H1 (cell line): ENCODE data around the gene SFTPB. TPM values are rescaled to one million over a fixed set of nuclear protein-coding genes. Genes with fewer than 3 reads are reported as not detected.

Source experiments
- CTCF ChIA-PET: fragments of 300-600 bp; sonication (Branson Sonifier 250); formaldehyde crosslinking; loops from one replicate; lab custom pipeline; 2021; ENCODE audit not compliant: partially characterized antibody; lab: Charles Lee
- POLR2A ChIA-PET: fragments of 300-600 bp; sonication (Branson Sonifier 250); formaldehyde crosslinking; loops from one replicate; lab custom pipeline; 2021; ENCODE audit warnings: inconsistent platforms; ENCODE audit not compliant: partially characterized antibody; lab: Charles Lee
- DNase-seq, 2 experiments: peaks; one replicate each; pipeline versions ENCODE4 v3.0.0 to v3.0.0-alpha.2; 2010 to 2022; ENCODE audit warnings: low spot score in 2 of 2, low read depth in 1 of 2, mixed read lengths in 1 of 2
- FAIRE-seq: peaks from 2 replicates; lab custom pipeline; 2011; peaks lifted over from hg19 to GRCh38; lab: Jason Lieb, UNC
- H2AFZ ChIP-seq: 2 replicates; pipeline ENCODE4 v1.8.1; 2012; ENCODE audit warnings: low read length, inconsistent platforms
- H2AK5ac ChIP-seq: 2 replicates; pipeline ENCODE4 v1.6.1; 2013; ENCODE audit warnings: low read depth, low read length
- H2BK120ac ChIP-seq: replicated peaks from 2 replicates; pipeline ENCODE3; 2013; ENCODE audit warnings: low read depth, low read length, inconsistent platforms
- H2BK12ac ChIP-seq: 2 replicates; pipeline ENCODE4 v1.6.1; 2013; ENCODE audit warnings: low read depth, low read length
- H2BK15ac ChIP-seq: 2 replicates; pipeline ENCODE4 v1.6.1; 2013; ENCODE audit warnings: low read length
- H2BK20ac ChIP-seq: 2 replicates; pipeline ENCODE4 v1.6.1; 2013; ENCODE audit warnings: low read length
- H2BK5ac ChIP-seq: 2 replicates; pipeline ENCODE4 v1.6.1; 2013; ENCODE audit warnings: low read depth, low read length
- H3K14ac ChIP-seq: 2 replicates; pipeline ENCODE4 v1.6.1; 2013; ENCODE audit warnings: inconsistent platforms; ENCODE audit not compliant: insufficient read length
- H3K18ac ChIP-seq: 2 replicates; pipeline ENCODE4 v1.6.1; 2013; ENCODE audit warnings: low read length; ENCODE audit errors: extremely low read depth
- H3K23ac ChIP-seq: 2 replicates; pipeline ENCODE4 v1.6.1; 2013; ENCODE audit warnings: inconsistent platforms; ENCODE audit not compliant: insufficient read length
- H3K23me2 ChIP-seq: 2 replicates; pipeline ENCODE4 v1.6.1; 2013; ENCODE audit warnings: low read depth, low read length
- H3K27ac ChIP-seq: 2 replicates; pipeline ENCODE4 v1.6.1; 2011; ENCODE audit warnings: low read depth, low read length, inconsistent platforms
- H3K27me3 ChIP-seq, 4 experiments: replicated peaks in 1 of 4; 1 replicate in 1 of 4; 2 replicates in 3 of 4; pipeline versions ENCODE4 v1.6.1 to v1.8.1; 2011 to 2013; ENCODE audit warnings: low read length in 3 of 4, mild to moderate bottlenecking in 3 of 4, inconsistent platforms in 2 of 4, mixed read lengths in 2 of 4, moderate library complexity in 1 of 4; ENCODE audit not compliant: control insufficient read depth in 3 of 4, insufficient read depth in 3 of 4; ENCODE audit errors: extremely low read depth in 1 of 4
- H3K36me3 ChIP-seq, 4 experiments: 2 replicates each; pipeline versions ENCODE4 v1.6.1 to v1.8.1; 2011 to 2013; ENCODE audit warnings: mild to moderate bottlenecking in 4 of 4, low read length in 3 of 4, moderate library complexity in 2 of 4, control low read depth in 1 of 4, inconsistent platforms in 1 of 4; ENCODE audit not compliant: insufficient read depth in 4 of 4, control insufficient read depth in 2 of 4
- H3K4ac ChIP-seq: replicated peaks from 2 replicates; pipeline ENCODE3; 2013; ENCODE audit warnings: low read length, low read depth, mixed read lengths, inconsistent platforms; ENCODE audit not compliant: insufficient read length
- H3K4me1 ChIP-seq, 4 experiments: replicated peaks in 1 of 4; 1 replicate in 1 of 4; 2 replicates in 3 of 4; pipeline versions ENCODE4 v1.6.1 to v1.8.1; 2011 to 2013; ENCODE audit warnings: low read length in 3 of 4, inconsistent platforms in 2 of 4, mixed read lengths in 1 of 4; ENCODE audit not compliant: insufficient read depth in 4 of 4, control insufficient read depth in 3 of 4
- H3K4me2 ChIP-seq, 2 experiments: 2 replicates each; pipeline versions ENCODE4 v1.6.1 to v1.8.1; 2011 to 2013; ENCODE audit warnings: low read depth in 2 of 2, low read length in 2 of 2, control low read depth in 1 of 2, inconsistent platforms in 1 of 2, mild to moderate bottlenecking in 1 of 2; ENCODE audit not compliant: insufficient read depth in 1 of 2
- H3K4me3 ChIP-seq, 4 experiments: fragments of 200-600, 300-600 bp in 1 of 4; sonication (generic), shearing (Covaris generic), sonication (Bioruptor Twin) in 1 of 4; 2 replicates each; pipeline versions ENCODE4 v1.5.1 to v1.8.1; 2011 to 2016; ENCODE audit warnings: low read length in 4 of 4, low read depth in 3 of 4, control low read depth in 2 of 4, inconsistent platforms in 2 of 4, mild to moderate bottlenecking in 2 of 4, mixed read lengths in 1 of 4, moderate library complexity in 1 of 4; ENCODE audit not compliant: insufficient read depth in 2 of 4; ENCODE audit errors: extremely low read depth in 1 of 4
- H3K56ac ChIP-seq: replicated peaks from 2 replicates; pipeline ENCODE3; 2013; ENCODE audit warnings: low read depth, mild to moderate bottlenecking, mixed read lengths, low read length, inconsistent platforms; ENCODE audit not compliant: insufficient read length
- H3K79me1 ChIP-seq: 2 replicates; pipeline ENCODE4 v1.6.1; 2013; ENCODE audit warnings: low read depth, low read length, control low read depth
- H3K79me2 ChIP-seq, 2 experiments: 2 replicates each; pipeline versions ENCODE4 v1.6.1 to v1.8.1; 2012 to 2013; ENCODE audit warnings: low read length in 2 of 2, mild to moderate bottlenecking in 2 of 2, inconsistent platforms in 1 of 2; ENCODE audit not compliant: insufficient read depth in 2 of 2, control insufficient read depth in 1 of 2
- H3K9ac ChIP-seq, 4 experiments: replicated peaks in 1 of 4; 1 replicate in 1 of 4; 2 replicates in 3 of 4; pipeline versions ENCODE4 v1.6.1 to v1.8.1; 2011 to 2013; ENCODE audit warnings: low read depth in 3 of 4, low read length in 3 of 4, control low read depth in 2 of 4, mild to moderate bottlenecking in 2 of 4, moderate library complexity in 2 of 4, inconsistent platforms in 1 of 4; ENCODE audit errors: extremely low read depth in 1 of 4
- H3K9me3 ChIP-seq, 2 experiments: 2 replicates each; pipeline versions ENCODE4 v1.6.1 to v1.8.1; 2012 to 2013; ENCODE audit warnings: mild to moderate bottlenecking in 2 of 2, moderate library complexity in 2 of 2, control low read depth in 1 of 2, inconsistent platforms in 1 of 2, low read depth in 1 of 2, low read length in 1 of 2, mixed read lengths in 1 of 2; ENCODE audit not compliant: insufficient read depth in 2 of 2
- H4K20me1 ChIP-seq, 2 experiments: replicated peaks in 1 of 2; 2 replicates each; pipeline versions ENCODE3 to v1.8.1; 2011 to 2013; ENCODE audit warnings: inconsistent platforms in 2 of 2, low read length in 2 of 2, mild to moderate bottlenecking in 1 of 2; ENCODE audit not compliant: insufficient read depth in 2 of 2, control insufficient read depth in 1 of 2
- H4K5ac ChIP-seq: 2 replicates; pipeline ENCODE4 v1.6.1; 2013; ENCODE audit warnings: low read length, low read depth, mixed read lengths, inconsistent platforms; ENCODE audit not compliant: insufficient read length
- H4K8ac ChIP-seq: 2 replicates; pipeline ENCODE4 v1.8.0; 2013; ENCODE audit warnings: mild to moderate bottlenecking, moderate library complexity, low read length, inconsistent platforms; ENCODE audit not compliant: insufficient read depth; ENCODE audit errors: extremely low read depth
- H4K91ac ChIP-seq: replicated peaks from 2 replicates; pipeline ENCODE3; 2013; ENCODE audit warnings: low read length, mixed read lengths, inconsistent platforms; ENCODE audit not compliant: insufficient read length
- KDM1A ChIP-seq: fragments of 200-600, 300-600 bp; sonication (generic); IDR thresholded peaks from 2 replicates; pipeline ENCODE4 v1.7.1; 2016; ENCODE audit warnings: mild to moderate bottlenecking, low read length, borderline replicate concordance
- WGBS, 2 experiments: shearing (Covaris generic) in 1 of 2; methylation state at CpG; one replicate each; pipeline versions ENCODE4 v1.1.6 to v1.1.7; 2013 to 2015; ENCODE audit warnings: low lambda C conversion rate in 2 of 2, mixed read lengths in 2 of 2, inconsistent platforms in 1 of 2, low coverage in 1 of 2, missing lambda C conversion rate in 1 of 2; ENCODE audit not compliant: insufficient replicate concordance in 2 of 2, insufficient coverage in 1 of 2, insufficient read length in 1 of 2; ENCODE audit errors: extremely low coverage in 1 of 2, missing lambda C conversion rate in 1 of 2; 5-methylcytosine and 5-hydroxymethylcytosine counted together
- polyA plus RNA-seq, 7 experiments: library from polyadenylated mRNA; depleted of rRNA in 3 of 7; stranded (reverse) in 5 of 7; unstranded in 2 of 7; fragments of >200 nt in 5 of 7; fragments of 200-250 nt in 2 of 7; gene quantifications; 1 replicate in 5 of 7; 2 replicates in 1 of 7; 4 replicates in 1 of 7; pipeline versions ENCODE4 v1.2.1 to v1.2.3, GENCODE V29; 2011 to 2013; ENCODE audit warnings: missing spikeins in 2 of 7, mixed read lengths in 2 of 7
- total RNA-seq: library from RNA; stranded (reverse); fragmentation: NEBNext Ultra II Directional; extraction: Animal tissue kit (Norgen Biotek cat#: 25700); gene quantifications from 2 replicates; pipeline ENCODE4 v1.2.1, GENCODE V29; 2021

The SFTPB gene
- total and polyA plus RNA-seq, 2 of the 8 experiments (the other 6 are each of a cell fraction or from before 2014, with no cell fraction given), result not detected

DNA sequence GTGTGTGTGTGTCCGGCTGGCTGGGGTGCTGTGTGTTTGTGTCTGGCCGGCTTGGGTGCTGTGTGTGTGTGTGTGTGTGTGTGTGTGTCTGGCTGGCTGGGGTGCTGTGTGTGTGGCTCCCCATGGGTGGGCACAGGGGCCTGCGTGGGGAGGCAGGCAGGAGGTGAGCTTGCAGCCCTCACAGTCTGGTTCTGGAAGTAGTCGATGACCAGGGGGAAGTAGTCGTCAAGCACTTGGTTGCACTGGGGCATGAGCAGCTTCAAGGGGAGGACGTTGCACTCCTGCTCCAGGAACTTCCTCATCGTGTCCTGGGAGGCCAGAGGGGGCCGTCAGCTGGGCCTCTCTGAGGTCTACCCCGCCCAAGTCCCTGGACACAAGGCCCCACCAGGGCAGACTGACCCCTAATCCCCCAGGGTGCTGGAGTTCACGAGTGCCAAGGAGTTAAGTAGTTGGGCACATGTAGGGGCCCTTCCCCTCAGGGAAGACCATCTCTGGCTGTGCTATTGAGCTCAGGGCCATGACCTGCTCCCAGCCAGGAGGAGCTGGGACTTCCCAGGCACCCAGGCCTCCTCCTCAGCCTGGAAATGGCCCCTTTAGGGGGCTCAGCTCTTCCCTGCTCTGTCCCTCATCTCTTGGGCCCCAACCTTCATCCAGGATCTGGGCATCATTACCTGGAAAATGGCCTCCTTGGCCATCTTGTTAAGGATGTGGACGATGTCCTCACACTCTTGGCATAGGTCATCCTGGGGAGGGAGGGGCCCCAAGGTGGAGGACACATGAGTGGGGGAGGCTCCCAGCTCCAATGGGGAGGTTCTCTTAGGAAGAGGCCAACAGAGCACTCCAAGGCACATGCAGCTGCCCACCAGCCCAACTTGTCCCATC lies 1.3 kb downstream of the SFTPB start:
- H3K56ac ChIP-seq, result no peak overlapping the region
- no peak overlapping the region for H3K9ac ChIP-seq
- H3K4me2 ChIP-seq, result no peak overlapping the region
- H3K4me3 ChIP-seq, result no peak overlapping the region
- H4K5ac ChIP-seq, result no peak overlapping the region
- 82% methylated on average over 11 of the region's 11 CpGs; no CpG with 5 or more reads in 1 of the 2 experiments for WGBS, 2 experiments
- no peak overlapping the region for H3K18ac ChIP-seq
- no peaks in the 10 kb centered on the region; a peak in 1 of 8 replicates for H3K36me3 ChIP-seq
- no peak overlapping the region for H2BK120ac ChIP-seq
- H3K23me2 ChIP-seq, result peaks cover 4% of the 10 kb centered on the region; the same call in 1 of the 2 replicates
- ChIA-PET CTCF (interaction anchor here (0.7 to 1.6 kb wide), 7 partner anchors 8 to 138 kb away, joined by 3 to 11 read pairs (median 3); no protein-coding TSS in a partner anchor), POLR2A (interaction anchor here (2.0 kb wide), 1 partner anchor 10 kb away, joined by 5 read pairs; no protein-coding TSS in a partner anchor)
- no peaks in the 10 kb centered on the region for H3K79me1 ChIP-seq
- no peak for FAIRE-seq
- H3K27ac ChIP-seq, result no peak overlapping the region
- H3K79me2 ChIP-seq, result no peaks in the 10 kb centered on the region
- H2AFZ ChIP-seq, result no peak overlapping the region
- H2BK20ac ChIP-seq, result no peak overlapping the region
- peaks cover 0 to 6% of the 10 kb centered on the region in 2 experiments for H4K20me1 ChIP-seq
- H3K4ac ChIP-seq, result no peak overlapping the region
- no peak overlapping the region; the same call in 1 of the 2 replicates for H4K8ac ChIP-seq
- H2BK12ac ChIP-seq, result no peak overlapping the region
- no peak overlapping the region for H3K14ac ChIP-seq
- H4K91ac ChIP-seq, result no peak overlapping the region
- no peak for DNase-seq
- no peak overlapping the region for H2BK15ac ChIP-seq
- no peak overlapping the region; the same call in 1 of the 2 replicates for H2BK5ac ChIP-seq
- no peak for TF ChIP-seq KDM1A
- H2AK5ac ChIP-seq, result no peak overlapping the region
- H3K27me3 ChIP-seq, result no peaks in the 10 kb centered on the region
- H3K4me1 ChIP-seq, result peaks cover 0 to 2% (median 0%) of the 10 kb centered on the region in 4 experiments; a peak in 2 of 7 replicates
- H3K23ac ChIP-seq, result no peak overlapping the region
- no peaks in the 10 kb centered on the region for H3K9me3 ChIP-seq
